KMS-11 (cell line): ENCODE measurements around the gene MKX.

Experiments
- H2AFZ ChIP-seq: fragments of 200-600 bp; sonication (generic); 2 replicates; pipeline ENCODE4 v1.6.1; 2016; ENCODE audit warnings: antibody characterized with exemption, mixed run types, low read depth
- H3K27ac ChIP-seq: fragments of 200-600 bp; sonication (generic); 2 replicates; pipeline ENCODE4 v1.6.1; 2016; ENCODE audit warnings: mild to moderate bottlenecking, mixed run types
- H3K27me3 ChIP-seq: fragments of 200-600 bp; sonication (generic); 2 replicates; pipeline ENCODE4 v1.6.1; 2017; ENCODE audit warnings: mild to moderate bottlenecking, low read depth, mixed run types, moderate library complexity; ENCODE audit not compliant: insufficient read depth
- H3K36me3 ChIP-seq: fragments of 200-600 bp; sonication (generic); 2 replicates; pipeline ENCODE4 v1.6.1; 2017; ENCODE audit warnings: mild to moderate bottlenecking, mixed run types; ENCODE audit not compliant: insufficient read depth
- H3K4me1 ChIP-seq: fragments of 200-600 bp; sonication (generic); 2 replicates; pipeline ENCODE4 v1.6.1; 2016; ENCODE audit warnings: mild to moderate bottlenecking, low read depth, mixed run types; ENCODE audit not compliant: poor library complexity, severe bottlenecking
- H3K4me2 ChIP-seq: fragments of 200-600 bp; sonication (generic); 2 replicates; pipeline ENCODE4 v1.7.0; 2016; ENCODE audit warnings: mild to moderate bottlenecking, mixed run types
- H3K4me3 ChIP-seq: fragments of 200-600 bp; sonication (generic); IDR thresholded peaks from 2 replicates; pipeline ENCODE4 v1.6.1; 2017; ENCODE audit warnings: low read depth, low read length, mixed read lengths; ENCODE audit not compliant: insufficient read depth
- H3K79me2 ChIP-seq: fragments of 200-600 bp; sonication (generic); 2 replicates; pipeline ENCODE4 v1.6.1; 2016; ENCODE audit warnings: low read depth, mixed run types; ENCODE audit not compliant: insufficient read depth
- H3K9ac ChIP-seq: fragments of 200-600 bp; sonication (generic); 2 replicates; pipeline ENCODE4 v1.6.1; 2016; ENCODE audit warnings: mild to moderate bottlenecking, mixed run types
- H4K20me1 ChIP-seq: fragments of 200-600 bp; sonication (generic); 2 replicates; pipeline ENCODE4 v1.6.1; 2016; ENCODE audit warnings: mild to moderate bottlenecking, mixed run types; ENCODE audit not compliant: insufficient read depth
- TF ChIP-seq, protein P1 (sequence below): fragments of 200-600 bp; sonication (generic); conservative IDR thresholded peaks from 2 replicates; pipeline ENCODE4 v1.6.1; 2017; ENCODE audit warnings: low read depth, mild to moderate bottlenecking, antibody characterized with exemption, low read length, moderate library complexity, mixed read lengths

The MKX gene

GRCh38 chr10:27698961-27699360 lies 46.7 kb downstream of the MKX start:
- Histone ChIP-seq H3K27me3 (no peaks in the 10 kb centered on the region), H2AFZ (no peak overlapping the region), H3K36me3 (no peaks in the 10 kb centered on the region), H4K20me1 (no peaks in the 10 kb centered on the region), H3K4me1 (no peaks in the 10 kb centered on the region), H3K79me2 (no peaks in the 10 kb centered on the region), H3K4me2 (no peak overlapping the region), H3K4me3 (no peak overlapping the region), H3K27ac (no peak overlapping the region), H3K9ac (no peak overlapping the region)
- TF ChIP-seq, protein P1, sequence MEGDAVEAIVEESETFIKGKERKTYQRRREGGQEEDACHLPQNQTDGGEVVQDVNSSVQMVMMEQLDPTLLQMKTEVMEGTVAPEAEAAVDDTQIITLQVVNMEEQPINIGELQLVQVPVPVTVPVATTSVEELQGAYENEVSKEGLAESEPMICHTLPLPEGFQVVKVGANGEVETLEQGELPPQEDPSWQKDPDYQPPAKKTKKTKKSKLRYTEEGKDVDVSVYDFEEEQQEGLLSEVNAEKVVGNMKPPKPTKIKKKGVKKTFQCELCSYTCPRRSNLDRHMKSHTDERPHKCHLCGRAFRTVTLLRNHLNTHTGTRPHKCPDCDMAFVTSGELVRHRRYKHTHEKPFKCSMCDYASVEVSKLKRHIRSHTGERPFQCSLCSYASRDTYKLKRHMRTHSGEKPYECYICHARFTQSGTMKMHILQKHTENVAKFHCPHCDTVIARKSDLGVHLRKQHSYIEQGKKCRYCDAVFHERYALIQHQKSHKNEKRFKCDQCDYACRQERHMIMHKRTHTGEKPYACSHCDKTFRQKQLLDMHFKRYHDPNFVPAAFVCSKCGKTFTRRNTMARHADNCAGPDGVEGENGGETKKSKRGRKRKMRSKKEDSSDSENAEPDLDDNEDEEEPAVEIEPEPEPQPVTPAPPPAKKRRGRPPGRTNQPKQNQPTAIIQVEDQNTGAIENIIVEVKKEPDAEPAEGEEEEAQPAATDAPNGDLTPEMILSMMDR, result no peak

DNA sequence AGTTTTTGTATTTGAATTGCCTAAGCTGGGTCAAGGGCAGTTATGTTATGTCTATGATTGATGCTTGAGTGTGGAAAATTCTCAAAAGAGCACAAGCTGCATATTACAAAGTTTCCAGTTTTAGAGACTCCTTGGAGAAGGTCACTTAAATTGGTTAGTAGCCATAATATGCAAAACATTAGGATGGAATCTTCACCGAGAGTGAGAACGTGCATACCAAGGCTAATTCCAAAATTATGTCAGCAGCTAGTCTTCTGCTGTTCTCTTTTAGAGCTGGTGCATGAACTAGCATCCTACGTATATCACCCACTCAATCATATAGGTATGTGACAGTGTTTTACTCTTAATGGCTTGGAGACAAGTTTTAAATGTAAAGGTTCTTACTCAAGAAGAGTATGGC lies 49.2 kb downstream of the MKX start:
- no peaks in the 10 kb centered on the region for H3K36me3 ChIP-seq
- H3K79me2 ChIP-seq, result no peaks in the 10 kb centered on the region
- no peak overlapping the region for H3K4me2 ChIP-seq
- H3K9ac ChIP-seq, result no peak overlapping the region
- H3K4me1 ChIP-seq, result no peaks in the 10 kb centered on the region
- H3K27me3 ChIP-seq, result no peaks in the 10 kb centered on the region
- TF ChIP-seq, protein P1, result no peak
- H3K4me3 ChIP-seq, result no peak overlapping the region
- no peaks in the 10 kb centered on the region for H4K20me1 ChIP-seq
- no peak overlapping the region for H2AFZ ChIP-seq
- H3K27ac ChIP-seq, result no peak overlapping the region

DNA sequence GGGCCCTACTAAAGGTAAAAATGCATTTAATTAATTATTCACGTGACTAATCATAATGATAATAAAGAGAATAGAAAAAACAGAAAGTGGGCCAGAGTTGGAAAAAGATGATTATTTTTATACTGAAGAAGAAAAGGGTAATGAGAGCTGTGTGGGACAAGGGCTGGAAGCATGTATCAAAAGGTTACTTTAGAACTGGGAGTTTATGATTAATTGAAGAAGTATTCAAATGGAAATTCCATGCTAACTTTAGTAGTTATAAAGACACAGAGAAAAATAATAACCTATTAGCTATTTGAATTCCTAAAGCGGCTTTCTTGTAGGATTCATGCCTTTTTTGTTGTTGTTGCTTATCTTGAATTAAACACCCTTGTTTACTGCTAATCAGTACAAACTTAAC lies 49.9 kb downstream of the MKX start:
- no peaks in the 10 kb centered on the region for H3K27me3 ChIP-seq
- no peak overlapping the region for H2AFZ ChIP-seq
- H3K36me3 ChIP-seq, result no peaks in the 10 kb centered on the region
- H4K20me1 ChIP-seq, result no peaks in the 10 kb centered on the region
- no peak overlapping the region for H3K4me2 ChIP-seq
- no peak overlapping the region for H3K27ac ChIP-seq
- no peaks in the 10 kb centered on the region for H3K4me1 ChIP-seq
- no peak overlapping the region for H3K4me3 ChIP-seq
- no peak overlapping the region for H3K9ac ChIP-seq
- H3K79me2 ChIP-seq, result no peaks in the 10 kb centered on the region
- TF ChIP-seq, protein P1, result no peak

- no peak overlapping the region for H2AFZ ChIP-seq
- no peak overlapping the region for H3K9ac ChIP-seq
- no peaks in the 10 kb centered on the region for H4K20me1 ChIP-seq
- no peaks in the 10 kb centered on the region for H3K36me3 ChIP-seq
- no peaks in the 10 kb centered on the region for H3K27me3 ChIP-seq
- no peak overlapping the region for H3K4me2 ChIP-seq
- TF ChIP-seq, protein P1, result no peak
- H3K4me3 ChIP-seq, result no peak overlapping the region
- H3K79me2 ChIP-seq, result no peaks in the 10 kb centered on the region
- H3K27ac ChIP-seq, result no peak overlapping the region
- no peaks in the 10 kb centered on the region for H3K4me1 ChIP-seq
These were observed 50.5 kb downstream of the MKX start for GRCh38 chr10:27695088-27695487.
